ENCODE data around the gene TSC22D4. TPM values are rescaled to one million over a fixed set of nuclear protein-coding genes. Genes with fewer than 3 reads are reported as not detected.

The TSC22D4 gene
- total RNA-seq, 1 donor from 2014 or later, result 9.7 TPM

GRCh38 chr7:100492738-100493475, 13.9 kb upstream of the TSC22D4 start:
- no peak for DNase-seq

DNA sequence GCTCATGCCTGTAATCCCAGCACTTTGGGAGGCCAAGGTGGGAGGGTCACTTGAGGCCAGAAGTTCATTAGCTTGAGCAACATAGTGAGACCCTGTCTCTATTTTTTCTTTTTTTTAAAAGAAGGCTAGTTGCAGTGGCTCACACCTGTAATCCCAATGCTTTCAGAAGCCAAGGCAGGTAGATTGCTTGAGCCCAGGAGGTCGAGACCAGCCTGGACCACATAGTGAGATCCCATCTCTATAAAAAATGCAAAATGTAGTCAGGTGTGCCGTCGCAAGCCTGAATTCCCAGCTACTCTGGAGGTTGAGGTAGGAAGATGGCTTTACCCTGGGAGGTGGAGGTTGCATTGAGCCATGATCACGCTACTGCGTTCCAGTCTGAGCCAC, 12.2 kb upstream of the TSC22D4 start:
- DNase-seq, result no peak

DNA sequence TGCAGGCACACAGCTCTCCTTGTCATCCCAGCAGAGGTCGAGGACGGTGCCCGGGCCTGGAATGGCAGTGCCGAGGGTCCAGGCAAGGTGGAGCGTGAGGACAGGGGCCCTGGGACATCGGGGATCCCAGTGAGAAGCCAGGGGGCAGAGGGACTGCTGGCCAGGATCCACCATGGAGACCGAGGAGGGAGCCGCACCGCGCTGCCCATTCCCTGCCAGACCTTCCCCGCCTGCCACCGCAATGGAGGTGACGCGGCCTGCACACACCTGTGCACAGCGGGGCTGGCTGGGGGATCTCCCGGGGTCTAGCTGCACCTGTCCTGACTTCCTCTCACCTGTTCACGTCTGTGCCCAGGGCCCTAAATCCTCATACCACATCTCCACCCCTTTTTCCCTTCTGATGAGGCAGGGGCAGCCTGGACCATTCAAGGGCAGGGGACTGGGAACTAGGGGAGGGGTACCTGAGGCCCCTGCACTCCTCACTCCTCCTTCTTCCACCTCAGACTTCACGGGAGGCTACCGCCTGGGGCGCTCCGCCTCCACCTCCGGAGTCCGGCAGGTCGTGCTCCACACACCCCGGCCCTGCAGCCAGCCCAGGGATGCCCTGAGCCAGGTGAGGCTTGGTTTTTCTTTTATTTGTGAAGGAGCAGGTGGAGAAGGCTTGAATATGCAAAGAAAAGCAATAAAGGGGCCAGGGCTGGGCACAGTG, 11.6 kb upstream of the TSC22D4 start:
- DNase-seq, result no peak

DNA sequence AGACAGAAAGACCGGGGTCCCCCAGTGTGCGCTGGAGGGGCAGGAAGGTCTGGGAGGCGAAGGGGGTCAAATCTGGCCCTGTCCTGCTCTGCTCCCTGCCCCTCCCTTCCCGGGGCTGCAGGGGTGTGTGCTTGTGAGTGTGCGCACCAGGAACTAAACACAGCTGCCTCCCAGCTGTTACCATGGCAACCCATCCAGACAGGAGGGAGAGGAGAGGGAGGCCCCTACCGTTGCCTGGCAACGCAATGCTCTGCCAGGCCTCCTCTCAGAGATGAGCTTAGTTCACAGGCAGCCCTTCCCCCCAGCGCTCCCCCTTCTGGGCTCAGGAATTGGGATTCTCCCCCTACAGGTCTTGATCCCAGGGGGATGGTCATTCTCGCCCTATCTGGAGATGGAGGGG, 10.8 kb upstream of the TSC22D4 start:
- peak; percentile 96 for DNase-seq

DNA sequence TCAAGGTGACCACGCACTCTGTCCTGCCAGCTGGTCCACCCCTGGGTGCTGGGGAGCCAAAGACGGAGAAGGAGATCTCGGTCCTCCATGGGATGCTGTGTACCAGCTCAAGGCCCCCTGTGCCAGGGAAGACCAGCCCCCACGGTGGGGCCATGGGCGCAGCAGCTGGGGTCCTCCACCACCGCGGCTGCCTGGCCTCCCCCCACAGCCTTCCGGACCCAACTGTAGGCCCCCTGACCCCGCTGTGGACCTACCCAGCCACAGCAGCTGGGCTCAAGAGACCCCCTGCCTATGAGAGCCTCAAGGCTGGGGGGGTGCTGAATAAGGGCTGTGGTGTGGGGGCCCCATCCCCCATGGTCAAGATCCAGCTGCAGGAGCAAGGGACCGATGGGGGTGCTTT, 10.1 kb upstream of the TSC22D4 start:
- DNase-seq, result no peak

- no peak for DNase-seq
These were observed 9.5 kb upstream of the TSC22D4 start for GRCh38 chr7:100488333-100489095.

- DNase-seq, result no peak
These were observed 7.9 kb upstream of the TSC22D4 start for GRCh38 chr7:100486753-100487446.

DNA sequence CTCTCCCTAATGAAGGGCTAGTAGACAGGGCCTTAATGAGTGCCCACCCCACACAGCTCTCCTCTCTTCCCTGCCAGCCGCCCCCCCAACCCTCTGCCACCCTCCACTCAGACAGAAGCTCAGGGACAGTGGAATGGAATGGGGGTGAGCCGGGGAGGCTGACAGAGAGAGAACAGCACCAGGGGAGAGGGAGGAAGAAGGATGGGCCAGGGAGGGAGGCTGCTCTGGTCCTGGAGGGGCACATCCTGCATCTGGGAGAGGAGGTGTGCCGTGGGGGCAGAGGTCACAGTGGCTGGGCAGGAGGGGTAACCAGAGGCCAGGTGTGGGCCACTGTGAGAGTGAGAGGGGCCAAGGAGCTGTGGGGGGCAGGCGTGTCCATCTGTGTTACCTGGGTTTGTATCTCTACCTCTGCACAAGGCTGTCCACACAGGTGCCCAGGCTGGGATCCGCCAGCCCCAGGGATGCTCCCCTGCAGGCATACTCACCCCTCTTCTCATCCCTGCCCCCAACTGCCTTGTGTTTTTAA, 7.2 kb upstream of the TSC22D4 start:
- DNase-seq, result no peak

DNA sequence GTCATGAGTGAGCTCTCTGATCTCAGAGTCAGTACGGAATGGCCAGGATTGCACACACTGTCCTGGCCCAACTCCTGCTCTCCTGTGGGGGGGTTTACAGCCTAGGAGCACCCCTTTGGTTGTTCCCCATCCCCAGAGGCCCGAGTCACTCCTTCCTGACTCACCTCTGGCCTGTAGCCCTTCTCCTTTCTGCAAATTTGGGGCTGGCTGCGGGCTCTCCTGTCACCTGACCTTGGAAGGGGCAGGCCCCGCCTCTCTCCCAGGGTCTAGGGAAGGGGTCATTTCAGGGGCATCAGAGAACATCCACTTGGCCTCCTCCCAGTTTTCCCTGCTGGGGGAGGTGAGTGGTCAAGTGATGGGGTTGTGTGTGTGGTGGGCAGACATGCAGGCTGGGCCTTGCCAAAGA, 6.5 kb upstream of the TSC22D4 start:
- DNase-seq, result no peak

- DNase-seq, result no peak
These were observed 5.6 kb upstream of the TSC22D4 start for GRCh38 chr7:100484673-100485045.

DNA sequence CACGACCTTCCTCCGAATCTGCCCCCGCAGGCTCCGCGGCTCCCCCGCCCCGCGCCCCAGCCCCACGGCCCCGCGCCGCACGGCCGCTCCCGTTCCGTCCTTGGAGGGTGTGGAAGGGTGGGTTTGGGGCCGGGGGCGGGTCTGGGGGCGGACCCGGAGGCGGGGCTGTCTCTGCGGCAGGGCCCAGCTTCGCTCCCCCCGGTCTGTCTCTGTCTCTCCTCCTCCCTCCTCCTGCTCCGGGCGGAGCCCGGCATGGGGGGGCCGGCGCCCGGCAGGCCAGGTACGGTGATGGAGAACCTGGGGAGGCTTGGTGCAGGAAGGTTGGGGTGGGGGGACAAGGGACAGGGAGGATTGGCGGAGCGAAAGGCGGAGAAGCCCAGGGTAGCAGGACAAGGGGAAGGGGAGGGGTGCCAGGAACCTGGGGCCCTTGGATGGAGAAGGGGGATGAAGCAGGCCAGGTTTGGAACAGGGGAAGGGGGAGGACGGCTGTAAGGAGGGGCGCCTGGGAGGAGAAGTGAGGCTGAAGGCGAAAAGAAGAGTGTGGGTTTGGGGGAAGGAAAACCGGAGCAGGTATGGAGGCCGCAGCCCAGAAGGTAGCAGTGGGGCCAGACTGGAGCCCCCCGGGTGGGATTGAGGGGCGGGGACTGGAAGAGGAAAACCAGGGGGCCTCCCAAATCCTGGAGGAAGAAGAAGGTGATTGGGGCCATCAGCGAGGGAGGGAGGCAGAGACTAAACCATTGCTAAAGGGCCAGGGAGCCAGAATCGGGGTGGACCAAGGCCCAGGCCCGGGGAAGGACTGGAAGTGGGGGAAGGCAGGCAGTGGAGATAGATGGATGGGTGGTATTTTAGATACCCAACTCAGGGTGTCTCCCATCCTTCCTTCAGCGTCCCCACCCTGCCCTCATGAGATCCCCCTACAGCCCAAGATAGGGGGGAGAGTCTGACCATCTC, 5.0 kb upstream of the TSC22D4 start, which contains the start of gene NYAP1:
TSS of gene NYAP1 (plus strand) at position 206 of the 951 bp plus-strand sequence. CDS start 1,385 bp downstream, outside the sequence.
- DNase-seq, result peak; percentile 64

- DNase-seq, result peak; percentile 32
These were observed 4.2 kb upstream of the TSC22D4 start for GRCh38 chr7:100483090-100483721.

- no peak for DNase-seq
These were observed 3.7 kb upstream of the TSC22D4 start for GRCh38 chr7:100482728-100483089.

DNA sequence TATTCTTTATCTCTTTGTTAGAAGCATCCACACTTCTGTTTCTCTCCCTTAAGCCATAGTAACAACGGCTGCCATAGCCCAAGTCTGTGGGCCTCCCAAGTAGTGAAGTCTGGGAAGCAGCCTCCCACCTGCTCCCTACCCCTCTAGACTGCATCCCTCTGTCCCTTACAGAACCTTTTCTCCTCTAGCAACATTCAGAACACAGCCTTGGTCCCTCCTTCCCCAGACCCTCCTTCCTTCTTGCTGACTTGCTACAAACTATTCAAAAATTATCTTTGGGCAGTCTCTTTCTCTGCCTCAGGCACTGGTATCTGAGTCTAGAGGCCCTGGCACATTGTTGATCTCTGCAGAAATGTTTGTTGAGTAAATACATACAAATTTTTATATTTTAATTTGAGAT, 2.5 kb upstream of the TSC22D4 start:
- no peak for DNase-seq

DNA sequence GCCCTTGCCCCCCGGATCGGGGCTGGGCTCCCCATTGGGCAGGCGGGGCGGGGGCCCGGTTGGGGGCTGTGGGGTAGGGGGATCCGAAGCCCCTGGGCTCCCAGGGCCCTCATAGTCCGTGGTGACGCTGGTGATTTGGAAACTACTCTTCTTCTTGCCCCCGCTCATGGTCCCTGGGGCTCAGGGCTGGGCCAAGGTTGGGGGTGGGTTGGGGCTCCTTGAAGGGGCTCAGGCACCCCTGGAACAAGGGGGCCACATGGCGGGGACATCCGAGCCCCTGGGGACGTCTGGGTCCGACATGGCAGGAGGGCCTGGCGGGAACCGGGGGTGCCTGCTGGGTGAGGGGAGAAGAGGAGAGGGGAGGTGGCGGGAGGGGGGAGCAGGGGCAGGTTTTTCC, 1.1 kb downstream of the TSC22D4 start:
- no peak for DNase-seq

DNA sequence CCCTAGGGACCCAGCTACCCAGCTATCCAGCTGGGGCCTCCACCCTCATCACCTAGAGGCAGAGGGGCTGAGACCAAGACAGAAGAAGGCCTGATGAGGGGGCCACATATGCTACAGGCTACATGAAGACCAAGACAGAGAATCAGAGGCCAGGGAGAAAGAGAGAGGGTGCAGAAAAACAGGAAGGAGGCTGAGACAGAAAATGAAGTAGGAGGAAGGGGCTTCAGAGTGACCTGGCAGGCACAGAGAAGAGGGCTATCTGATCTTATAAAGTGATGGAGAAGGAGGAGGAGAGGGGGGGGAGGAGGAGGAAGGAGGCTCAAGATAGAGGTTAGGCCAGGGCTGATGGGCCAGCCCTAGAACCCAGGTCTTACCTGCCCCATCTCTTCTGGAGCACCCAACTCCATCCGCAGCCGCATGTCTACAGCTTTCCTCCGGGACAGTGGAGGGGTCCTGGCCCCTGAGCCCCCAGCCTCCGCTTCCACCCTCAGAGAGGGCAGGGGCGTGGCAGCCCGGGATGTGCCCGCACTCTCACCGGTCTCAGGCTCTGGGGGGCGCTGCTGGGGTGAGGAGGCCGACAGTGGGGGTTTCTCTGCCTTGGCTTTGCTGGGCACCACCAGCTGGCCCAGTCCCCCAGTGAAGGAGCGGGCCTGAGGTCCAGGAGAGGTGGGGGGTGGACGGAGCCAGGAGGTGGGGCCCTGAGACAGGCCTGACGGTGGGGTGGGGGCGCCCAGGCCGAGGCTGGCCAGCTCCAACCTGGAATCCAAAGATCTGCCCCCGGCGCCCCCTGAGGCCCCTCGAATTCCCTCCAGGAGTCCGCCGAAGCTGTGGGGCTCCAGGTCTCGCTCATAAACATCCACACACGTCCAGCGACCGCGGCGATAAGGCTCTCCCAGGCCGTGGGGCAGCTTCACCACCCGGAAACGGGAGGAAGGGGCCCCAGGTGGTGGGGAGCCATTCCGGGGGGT, 1.8 kb downstream of the TSC22D4 start:
- no peak for DNase-seq

GRCh38 chr7:100476101-100476780, 2.8 kb downstream of the TSC22D4 start:
- DNase-seq, result no peak

DNA sequence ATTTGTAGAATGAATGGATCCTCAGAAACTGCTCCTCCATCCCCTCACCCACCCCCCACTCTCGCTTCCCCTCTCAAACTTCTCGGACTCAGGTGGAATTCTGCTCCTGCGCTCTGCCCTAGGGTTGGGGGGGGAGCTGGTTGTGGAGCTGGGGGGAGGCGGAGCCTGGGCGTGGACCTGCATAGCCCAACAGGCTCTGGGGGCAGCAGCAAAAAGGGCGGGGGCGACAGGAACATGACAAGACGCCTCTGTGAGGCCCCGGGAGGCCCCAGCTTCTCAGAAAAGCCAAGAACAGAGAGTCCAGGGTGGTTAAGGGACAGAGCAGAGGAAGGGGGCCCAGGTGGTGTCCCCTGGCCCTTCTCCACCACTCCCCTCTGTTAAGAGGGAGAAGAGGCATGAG, 3.5 kb downstream of the TSC22D4 start:
- DNase-seq, result no peak

Data from occipital lobe (tissue), 2 donors.